Vagina (tissue), 2 donors: ENCODE results near the gene TJP1. TPM values are rescaled to one million over a fixed set of nuclear protein-coding genes. Genes with fewer than 3 reads are reported as not detected.
"Not testable (repeated sequence)": the region's sequence is repeated elsewhere in the genome, so short reads cannot be mapped to it uniquely, and the experiment has no call there.

ENCODE experiments used
- DNase-seq, 2 donors: peaks; one replicate each; pipeline ENCODE4 v3.0.0-alpha.2; 2017; ENCODE audit errors: extremely low spot score in 2 of 2
- H3K27ac ChIP-seq: fragments of 200-600 bp; sonication (generic); one replicate; pipeline ENCODE4 v1.5.1; 2019
- H3K27me3 ChIP-seq: fragments of 200-600 bp; sonication (generic); one replicate; pipeline ENCODE4 v1.5.1; 2019
- H3K36me3 ChIP-seq, 2 donors: fragments of 200-600 bp; sonication (generic); one replicate each; pipeline ENCODE4 v1.5.1; 2017 to 2019
- H3K4me1 ChIP-seq: fragments of 200-600 bp; sonication (generic); one replicate; pipeline ENCODE4 v1.5.1; 2019
- H3K4me3 ChIP-seq, 2 donors: fragments of 200-600 bp; sonication (generic); 1 replicate in 1 of 2; 2 replicates in 1 of 2; pipeline ENCODE4 v1.5.1; 2016 to 2019
- H3K9me3 ChIP-seq: fragments of 200-600 bp; sonication (generic); one replicate; pipeline ENCODE4 v1.5.1; 2019
- CTCF ChIP-seq, 3 experiments: fragments of 450-650 bp in 2 of 3; fragments of 200-600 bp in 1 of 3; sonication (generic) in 1 of 3; IDR thresholded peaks; one replicate each; pipeline ENCODE4 v1.5.1; 2017 to 2019; ENCODE audit warnings: antibody characterized with exemption in 3 of 3, mild to moderate bottlenecking in 2 of 3, moderate library complexity in 2 of 3
- POLR2A ChIP-seq, 2 donors: fragments of 450-650 bp; IDR thresholded peaks; one replicate each; pipeline ENCODE4 v1.6.1; 2017; ENCODE audit warnings: antibody characterized with exemption in 2 of 2, mild to moderate bottlenecking in 2 of 2, moderate library complexity in 2 of 2
- POLR2AphosphoS5 ChIP-seq, 2 donors: sonication (generic); formaldehyde crosslinking; IDR thresholded peaks; one replicate each; pipeline ENCODE4 v1.9.0; 2017; ENCODE audit warnings: antibody characterized with exemption in 2 of 2, mild to moderate bottlenecking in 2 of 2, low read depth in 1 of 2; ENCODE audit not compliant: insufficient read depth in 1 of 2
- intact Hi-C: fragments of 100-400 bp; cut with DNase I; formaldehyde crosslinking; loops from one replicate; pipeline ENCODE4 v1.15.1; 2023
- total RNA-seq: library from RNA; depleted of rRNA; stranded (reverse); fragments of >200 nt; gene quantifications from one replicate; pipeline ENCODE4 v1.2.3, GENCODE V29; 2016

TJP1 gene
- total RNA-seq, 1 donor from 2014 or later: 110 TPM

GRCh38 chr15:29700296-29700695, 122.0 kb downstream of the TJP1 start:
- H3K4me3 ChIP-seq: no peak overlapping the region
- no peaks in the 10 kb centered on the region for H3K4me1 ChIP-seq
- no peaks in the 10 kb centered on the region for H3K27me3 ChIP-seq
- no peak for TF ChIP-seq POLR2A (IDR thresholded peaks at IDR 0.05)
- TF ChIP-seq POLR2AphosphoS5 (IDR thresholded peaks at IDR 0.05; ENCODE audit: insufficient read depth in 1 of 2, low read depth in 1 of 2): no peak
- no peak for TF ChIP-seq CTCF (IDR thresholded peaks at IDR 0.05)
- intact Hi-C loops: no loop called here
- H3K36me3 ChIP-seq: peaks cover 0 to 46% of the 10 kb centered on the region in 2 donors
- DNase-seq: no peak
- H3K9me3 ChIP-seq: no peaks in the 10 kb centered on the region
- H3K27ac ChIP-seq: no peak overlapping the region

- intact Hi-C loops: no loop called here
- Histone ChIP-seq H3K4me1 (no peaks in the 10 kb centered on the region), H3K27ac (no peak overlapping the region), H3K27me3 (no peaks in the 10 kb centered on the region), H3K36me3 (peaks cover 0 to 41% of the 10 kb centered on the region in 2 donors), H3K4me3 (no peak overlapping the region), H3K9me3 (no peaks in the 10 kb centered on the region)
- no peak for DNase-seq
- TF ChIP-seq CTCF (IDR thresholded peaks at IDR 0.05): no peak
These were observed 122.5 kb downstream of the TJP1 start for GRCh38 chr15:29699791-29700190.

GRCh38 chr15:29698030-29698701, 124.1 kb downstream of the TJP1 start:
- no peak for DNase-seq
- intact Hi-C loops: no loop called here
- no peaks in the 10 kb centered on the region for H3K27me3 ChIP-seq
- TF ChIP-seq CTCF (IDR thresholded peaks at IDR 0.05) (no peak), POLR2AphosphoS5 (IDR thresholded peaks at IDR 0.05; ENCODE audit: insufficient read depth in 1 of 2, low read depth in 1 of 2) (no peak), POLR2A (IDR thresholded peaks at IDR 0.05) (no peak)
- H3K9me3 ChIP-seq: no peaks in the 10 kb centered on the region
- H3K4me3 ChIP-seq: no peak overlapping the region
- H3K36me3 ChIP-seq: peaks cover 0 to 31% of the 10 kb centered on the region in 2 donors
- no peak overlapping the region for H3K27ac ChIP-seq
- H3K4me1 ChIP-seq: no peaks in the 10 kb centered on the region

- no peak overlapping the region for H3K27ac ChIP-seq
- intact Hi-C loops: no loop called here
- TF ChIP-seq CTCF (IDR thresholded peaks at IDR 0.05) (no peak), POLR2A (IDR thresholded peaks at IDR 0.05) (no peak), POLR2AphosphoS5 (IDR thresholded peaks at IDR 0.05; ENCODE audit: insufficient read depth in 1 of 2, low read depth in 1 of 2) (no peak)
- no peaks in the 10 kb centered on the region for H3K4me1 ChIP-seq
- DNase-seq: no peak
- peaks cover 0 to 25% of the 10 kb centered on the region in 2 donors for H3K36me3 ChIP-seq
- no peaks in the 10 kb centered on the region for H3K27me3 ChIP-seq
- no peaks in the 10 kb centered on the region for H3K9me3 ChIP-seq
- no peak overlapping the region for H3K4me3 ChIP-seq
These were observed 125.1 kb downstream of the TJP1 start for GRCh38 chr15:29696950-29697738.

- H3K4me1 ChIP-seq, H3K27me3 ChIP-seq, H3K9me3 ChIP-seq, H3K27ac ChIP-seq, H3K4me3 ChIP-seq, intact Hi-C loops, DNase-seq: not testable (repeated sequence)
- peaks cover 0 to 21% of the 10 kb centered on the region in 2 donors for H3K36me3 ChIP-seq
These were observed 125.8 kb downstream of the TJP1 start for GRCh38 chr15:29696506-29696905.
